OCI-LY3 (cell line): ENCODE measurements around the gene SH3PXD2A.

ENCODE experiments used
- EZH2phosphoT487 ChIP-seq: fragments of 200-600 bp; shearing (Covaris generic); IDR thresholded peaks from 2 replicates; pipeline ENCODE4 v1.6.1; 2018; ENCODE audit warnings: antibody characterized with exemption, mixed run types, low read depth
- TF ChIP-seq, protein P1 (sequence below): fragments of 200-600, 300-600 bp; sonication (generic); IDR thresholded peaks from 2 replicates; pipeline ENCODE4 v1.5.1; 2014; ENCODE audit warnings: antibody characterized with exemption, low read length, low read depth

DNA sequence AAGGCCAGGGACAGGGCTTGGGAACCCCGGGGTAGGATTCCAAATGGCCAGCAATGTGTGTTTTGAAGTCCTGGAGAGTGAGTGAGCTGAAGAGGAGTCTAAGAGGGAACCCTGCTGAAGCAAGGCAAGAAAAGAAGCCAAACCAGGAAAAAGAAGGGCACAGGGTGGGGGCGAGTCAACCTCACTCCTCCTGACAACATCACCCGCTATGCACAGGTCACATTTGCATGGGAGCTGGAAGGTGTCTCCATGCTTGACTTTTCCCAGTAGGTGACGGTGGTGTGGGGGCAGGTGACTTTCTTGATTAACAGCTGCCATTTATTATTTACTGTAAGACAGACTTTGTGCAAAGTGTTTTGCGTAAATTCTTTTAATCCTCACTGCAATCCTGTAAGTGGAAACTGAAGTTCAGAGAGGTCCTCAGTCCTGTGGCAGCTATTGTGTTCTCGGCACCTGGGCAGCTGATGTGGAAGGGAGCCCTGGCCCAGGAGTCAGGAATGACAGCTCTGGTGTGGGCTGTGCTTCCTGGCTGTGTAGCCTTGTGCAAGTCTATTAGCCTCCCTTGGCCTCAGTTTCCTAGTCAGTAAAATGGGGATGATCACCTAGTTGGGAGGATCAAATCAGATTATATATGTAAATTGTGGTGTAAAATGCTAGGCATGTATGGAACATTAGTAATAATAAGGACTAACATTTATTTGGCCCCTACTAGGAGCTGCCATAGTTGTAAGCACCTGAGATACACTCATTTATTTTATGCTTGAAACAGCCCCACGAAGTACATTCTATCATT, 90.9 kb downstream of the SH3PXD2A start:
- TF ChIP-seq, protein P1, sequence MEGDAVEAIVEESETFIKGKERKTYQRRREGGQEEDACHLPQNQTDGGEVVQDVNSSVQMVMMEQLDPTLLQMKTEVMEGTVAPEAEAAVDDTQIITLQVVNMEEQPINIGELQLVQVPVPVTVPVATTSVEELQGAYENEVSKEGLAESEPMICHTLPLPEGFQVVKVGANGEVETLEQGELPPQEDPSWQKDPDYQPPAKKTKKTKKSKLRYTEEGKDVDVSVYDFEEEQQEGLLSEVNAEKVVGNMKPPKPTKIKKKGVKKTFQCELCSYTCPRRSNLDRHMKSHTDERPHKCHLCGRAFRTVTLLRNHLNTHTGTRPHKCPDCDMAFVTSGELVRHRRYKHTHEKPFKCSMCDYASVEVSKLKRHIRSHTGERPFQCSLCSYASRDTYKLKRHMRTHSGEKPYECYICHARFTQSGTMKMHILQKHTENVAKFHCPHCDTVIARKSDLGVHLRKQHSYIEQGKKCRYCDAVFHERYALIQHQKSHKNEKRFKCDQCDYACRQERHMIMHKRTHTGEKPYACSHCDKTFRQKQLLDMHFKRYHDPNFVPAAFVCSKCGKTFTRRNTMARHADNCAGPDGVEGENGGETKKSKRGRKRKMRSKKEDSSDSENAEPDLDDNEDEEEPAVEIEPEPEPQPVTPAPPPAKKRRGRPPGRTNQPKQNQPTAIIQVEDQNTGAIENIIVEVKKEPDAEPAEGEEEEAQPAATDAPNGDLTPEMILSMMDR: no peak
- TF ChIP-seq EZH2phosphoT487: no peak
